G401 (cell line): ENCODE data around the gene MCF2. TPM values are rescaled to one million over a fixed set of nuclear protein-coding genes. Genes with fewer than 3 reads are reported as not detected.

ENCODE experiments used
- DNase-seq: peaks from one replicate; pipeline ENCODE4 v3.0.0-alpha.2; 2015; ENCODE audit warnings: low spot score
- in situ Hi-C: cut with HindIII; loops from 2 replicates; pipeline ENCODE4 v1.10.0; 2016; ENCODE audit warnings: low sequenced_read_pairs, mixed read lengths
- total RNA-seq: library from RNA; depleted of rRNA; stranded (reverse); fragments of >200 nt; shearing (Covaris generic); gene quantifications from 2 replicates; pipeline ENCODE4 v1.2.3, GENCODE V29; 2014

Gene MCF2
- total RNA-seq, 1 experiment from 2014 or later = not detected

DNA sequence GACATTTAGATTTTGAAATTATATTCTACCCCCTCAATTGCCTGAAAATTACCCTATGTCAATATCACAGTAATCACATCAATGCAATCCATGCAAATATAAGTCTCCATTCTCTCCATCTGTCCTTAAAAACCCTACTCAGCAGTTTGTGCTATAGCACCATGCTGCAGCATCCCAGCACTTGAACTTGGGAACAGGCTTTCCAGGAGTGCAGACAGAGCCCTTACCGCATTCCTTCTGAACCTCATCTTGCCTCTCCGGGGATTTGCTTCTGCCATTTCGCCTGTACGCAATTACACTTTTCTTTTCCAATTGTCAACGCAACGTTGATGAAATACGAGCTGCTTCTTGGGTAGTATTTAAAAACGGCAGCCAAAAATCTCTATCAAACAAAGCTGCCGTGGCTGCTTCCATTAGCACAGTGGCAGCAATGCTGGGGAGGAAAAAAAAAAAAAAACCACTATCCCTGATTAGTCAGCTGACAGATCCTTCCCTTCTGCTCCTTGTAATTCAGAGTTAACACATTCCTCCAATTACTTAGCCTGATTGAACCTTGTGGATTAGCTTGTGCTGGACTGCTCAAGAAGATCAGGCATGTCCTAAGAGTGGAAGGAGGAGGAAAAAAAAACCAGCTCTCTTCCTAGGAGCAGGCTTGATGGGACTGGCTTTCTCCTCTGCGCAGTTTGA, 65.6 kb downstream of the MCF2 start:
- peak; percentile 60 for DNase-seq

DNA sequence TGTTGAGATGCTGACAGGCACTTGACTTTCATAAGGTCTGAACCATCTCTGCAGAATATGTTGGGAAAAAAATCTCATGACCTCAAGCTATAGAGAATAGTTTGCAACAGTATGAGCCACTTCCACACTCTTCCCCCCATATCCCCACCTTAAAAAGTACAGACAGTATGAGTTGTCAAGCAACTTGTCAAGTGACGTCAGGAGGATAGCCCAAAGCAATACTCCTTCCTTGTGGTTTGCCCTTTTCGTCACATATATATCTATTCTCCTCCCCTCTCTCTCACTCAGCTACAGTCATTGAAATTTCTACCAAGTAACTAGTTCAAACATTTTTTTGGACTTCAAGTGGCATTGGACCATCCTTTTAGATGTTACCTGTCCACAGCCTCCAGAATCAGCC, 67.7 kb downstream of the MCF2 start:
- peak; percentile 16 for DNase-seq
- in situ Hi-C loops = no loop called here

More for the DNA sequence above, 65.6 kb downstream of the MCF2 start:
- in situ Hi-C loops = no loop called here

DNA sequence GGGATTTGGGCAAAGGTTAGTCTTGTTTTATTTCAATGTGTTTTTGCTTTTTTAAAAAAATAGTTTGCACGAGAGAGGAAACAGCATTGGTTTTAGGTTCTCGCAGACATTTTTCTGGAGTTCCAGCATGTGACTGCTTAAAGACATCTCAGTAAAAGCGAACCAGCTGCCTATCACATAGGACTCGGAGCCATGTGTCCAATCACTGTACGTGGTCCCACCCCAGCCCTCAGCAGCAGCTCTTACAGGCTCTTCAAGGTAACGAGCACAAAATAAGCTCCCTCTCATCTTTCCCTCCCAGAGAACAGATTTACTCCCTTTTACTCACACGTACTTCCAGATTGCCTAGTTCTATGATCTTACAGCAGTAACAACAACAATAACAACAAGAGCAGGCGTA, 68.7 kb downstream of the MCF2 start:
- DNase-seq = peak; percentile 75
- in situ Hi-C loops = no loop called here

DNA sequence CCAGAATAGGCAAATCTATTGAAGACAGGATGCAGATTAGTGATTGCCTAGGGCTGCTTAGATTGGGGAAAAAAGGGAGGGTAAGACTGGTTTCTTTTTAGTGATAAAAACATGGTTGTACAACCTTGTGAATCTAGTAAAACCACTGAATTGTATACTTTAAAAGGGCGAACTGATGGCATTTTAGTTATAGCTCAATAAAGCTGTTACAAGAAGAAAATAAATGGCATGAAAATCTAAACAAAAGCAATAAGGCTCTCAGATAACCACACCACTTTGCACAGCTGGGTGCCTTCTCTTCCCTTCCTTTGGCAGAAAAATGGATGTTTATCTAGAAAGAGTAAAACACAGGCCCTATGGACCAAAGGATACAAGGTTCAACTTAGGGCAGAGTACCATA, 107.9 kb downstream of the MCF2 start:
- in situ Hi-C loops = no loop called here
- DNase-seq = no peak

DNA sequence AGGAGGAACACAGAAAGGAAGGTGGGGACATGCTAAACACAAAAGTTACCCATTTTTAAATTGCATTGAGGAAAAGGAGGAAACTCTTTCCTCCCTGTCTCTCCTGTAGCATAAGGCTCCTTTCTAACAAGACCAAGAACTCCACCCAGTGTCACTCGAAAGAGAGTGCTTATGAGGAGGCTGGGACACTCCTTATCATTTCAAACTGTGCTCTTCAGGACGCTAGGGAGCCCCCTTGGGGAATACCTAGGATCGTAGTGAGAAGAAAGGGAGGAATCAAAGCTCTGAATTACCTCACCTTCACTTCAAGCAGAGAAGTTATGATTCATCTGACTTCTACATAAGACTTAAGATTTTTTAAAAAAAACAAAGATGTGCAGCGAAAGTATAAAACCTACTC, 111.9 kb downstream of the MCF2 start:
- no peak for DNase-seq
- in situ Hi-C loops = no loop called here

DNA sequence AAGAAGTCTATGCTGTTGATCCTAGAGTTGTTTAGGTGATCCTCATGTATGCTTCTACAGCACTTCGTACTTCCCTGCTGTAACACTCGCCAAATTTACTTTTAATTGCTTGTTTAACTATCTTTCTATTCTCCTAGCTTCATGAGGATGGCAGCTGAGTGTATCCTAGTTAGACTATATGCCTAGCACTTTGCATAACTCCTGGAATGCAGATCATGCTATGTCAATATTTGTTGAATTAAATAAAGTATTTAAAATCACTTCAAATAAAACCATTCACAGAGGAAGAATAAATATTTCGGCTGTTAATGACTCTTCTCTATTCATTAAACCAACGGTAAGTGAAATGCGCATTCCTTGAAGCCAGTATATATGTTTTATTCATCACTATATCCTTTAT, 122.4 kb downstream of the MCF2 start:
- in situ Hi-C loops = no loop called here
- no peak for DNase-seq

DNA sequence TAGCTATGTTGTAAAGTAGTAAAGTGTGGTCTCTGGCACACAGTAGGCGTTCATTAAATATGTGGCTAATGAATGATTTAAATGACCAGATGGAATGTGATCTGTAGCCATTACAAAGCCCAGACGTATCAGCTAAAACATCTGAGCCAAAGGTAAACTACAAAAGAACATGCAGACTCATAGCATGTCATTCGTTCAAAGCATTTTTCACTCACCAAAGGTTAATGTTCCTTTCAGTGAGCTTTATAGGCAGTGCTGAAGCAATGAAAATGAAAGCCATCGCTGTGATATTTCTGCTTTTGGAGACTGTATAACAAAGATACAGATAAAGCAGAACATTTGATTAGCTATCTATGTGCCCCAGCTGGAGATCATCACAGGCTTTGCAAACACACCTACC, 126.9 kb downstream of the MCF2 start:
- no peak for DNase-seq
- in situ Hi-C loops = no loop called here

DNA sequence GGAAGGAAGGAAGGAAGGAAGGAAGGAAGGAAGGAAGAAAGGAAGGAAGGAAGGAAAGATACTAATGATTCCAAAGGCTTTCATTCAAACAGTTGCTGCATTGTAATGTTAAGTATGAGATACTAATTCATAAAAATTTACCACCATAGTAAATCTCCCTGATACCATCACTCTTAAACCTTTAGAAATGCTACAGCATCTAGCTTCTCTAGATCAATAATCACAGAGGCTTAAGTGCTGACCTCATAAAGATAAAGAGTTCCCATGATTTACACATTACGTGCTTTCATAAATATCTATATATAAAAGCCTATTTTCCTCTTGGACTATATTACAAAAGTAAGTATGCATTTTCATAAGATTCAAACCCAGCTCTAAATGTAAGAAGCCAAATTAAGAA, 141.0 kb downstream of the MCF2 start:
- no peak for DNase-seq
- in situ Hi-C loops = no loop called here

DNA sequence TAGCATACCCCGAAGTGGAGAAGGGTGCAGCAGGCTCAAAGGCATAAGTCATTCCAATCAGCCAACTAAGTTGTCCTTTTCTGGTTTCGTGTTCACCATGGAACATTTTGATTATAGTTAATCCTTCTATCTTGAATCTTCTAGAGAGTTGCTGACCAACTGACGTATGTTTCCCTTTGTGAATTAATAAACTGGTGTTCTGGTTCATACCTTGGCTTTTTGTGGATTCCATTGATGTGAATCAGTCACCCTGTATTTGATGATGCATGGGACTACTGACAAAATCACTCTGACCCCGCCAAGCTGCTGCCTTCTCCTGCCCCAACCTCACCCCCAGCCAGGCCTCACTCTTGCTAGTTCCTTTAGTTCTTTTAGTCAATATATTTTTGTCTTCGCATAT, 144.7 kb downstream of the MCF2 start:
- in situ Hi-C loops = no loop called here
- no peak for DNase-seq

DNA sequence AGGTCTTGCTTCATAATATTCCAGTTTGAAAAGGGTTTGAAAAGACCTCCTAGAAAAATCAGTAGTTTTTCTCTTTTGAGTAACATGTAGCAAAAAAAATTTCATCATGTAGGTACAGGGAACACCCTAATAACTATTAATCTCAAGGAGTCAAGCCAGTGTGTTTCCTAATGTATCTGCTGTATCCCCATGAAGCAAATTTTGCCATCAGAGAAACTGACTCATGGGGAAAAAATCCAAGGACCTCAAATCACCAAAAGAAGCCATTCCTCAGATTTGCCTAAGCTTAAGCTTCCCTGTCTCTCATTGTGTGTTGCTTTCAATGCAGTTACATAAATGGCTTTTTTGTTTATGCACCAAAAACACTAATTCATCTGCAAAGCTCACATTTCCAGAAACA, 147.7 kb downstream of the MCF2 start:
- in situ Hi-C loops = no loop called here
- DNase-seq = no peak

DNA sequence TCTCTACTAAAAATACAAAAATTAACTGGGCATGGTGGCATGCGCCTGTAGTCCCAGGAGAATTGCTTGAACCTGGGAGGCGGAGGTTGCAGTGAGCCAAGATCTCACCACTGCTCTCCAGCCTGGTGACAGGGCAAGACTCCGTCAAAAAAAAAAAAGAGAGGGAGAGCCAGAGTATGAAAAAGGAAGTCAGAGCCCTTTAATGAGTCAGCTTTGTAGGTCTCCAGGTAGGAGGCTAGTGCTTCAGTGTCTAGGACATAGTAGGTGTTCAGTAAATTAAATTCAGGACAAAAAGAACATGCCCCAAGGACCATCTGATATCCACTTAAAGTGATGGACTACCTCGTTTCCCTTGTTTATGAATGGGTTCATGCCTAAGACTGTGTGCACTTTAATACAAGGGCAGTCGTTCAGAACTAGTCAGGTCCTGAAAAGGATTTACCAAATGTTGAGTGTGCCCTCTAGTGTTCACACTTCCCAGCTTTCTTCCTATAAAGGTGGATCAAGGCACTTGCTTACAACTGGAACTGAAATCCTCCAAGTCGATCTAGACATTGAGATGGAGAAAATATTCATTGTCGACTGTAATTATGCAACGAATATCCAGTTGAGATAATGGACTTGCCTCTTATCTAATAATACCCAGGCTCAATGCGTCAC, 148.5 kb downstream of the MCF2 start:
- peak; percentile 14 for DNase-seq
- in situ Hi-C loops = no loop called here

DNA sequence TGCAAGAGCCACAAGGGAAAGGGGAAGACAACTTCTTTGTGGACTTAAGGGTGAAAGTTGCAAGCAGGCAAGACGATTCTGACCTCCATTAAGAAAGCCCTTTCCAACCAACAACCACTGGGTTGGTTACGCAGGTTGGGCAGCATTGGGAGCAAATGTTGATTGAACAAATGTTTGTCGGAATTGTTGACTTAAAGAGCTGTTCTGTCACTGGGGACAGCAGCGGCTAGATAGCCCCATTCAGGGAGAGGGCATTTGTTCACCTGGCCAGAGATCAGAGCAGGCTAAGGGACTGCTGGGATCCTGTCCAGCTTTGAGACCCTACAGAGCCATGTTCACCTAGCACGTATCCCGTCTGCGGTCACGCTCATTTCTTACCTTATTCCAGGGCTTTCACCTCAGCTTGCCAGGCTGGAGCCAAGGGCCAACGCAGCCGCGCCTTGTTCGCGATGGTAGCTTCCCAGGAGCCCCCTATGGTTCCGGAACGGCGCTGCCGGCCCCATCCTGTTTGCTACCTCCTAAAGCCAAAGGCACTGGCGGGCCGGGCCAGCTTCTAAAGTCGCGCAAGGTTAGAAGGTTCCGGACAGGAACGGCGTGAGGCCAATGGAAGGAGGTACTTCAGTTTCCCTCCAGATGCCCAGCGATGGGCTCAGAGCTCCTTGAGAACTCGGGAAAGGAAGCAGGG, 152.8 kb downstream of the MCF2 start:
- in situ Hi-C loops = no loop called here
- DNase-seq = no peak

DNA sequence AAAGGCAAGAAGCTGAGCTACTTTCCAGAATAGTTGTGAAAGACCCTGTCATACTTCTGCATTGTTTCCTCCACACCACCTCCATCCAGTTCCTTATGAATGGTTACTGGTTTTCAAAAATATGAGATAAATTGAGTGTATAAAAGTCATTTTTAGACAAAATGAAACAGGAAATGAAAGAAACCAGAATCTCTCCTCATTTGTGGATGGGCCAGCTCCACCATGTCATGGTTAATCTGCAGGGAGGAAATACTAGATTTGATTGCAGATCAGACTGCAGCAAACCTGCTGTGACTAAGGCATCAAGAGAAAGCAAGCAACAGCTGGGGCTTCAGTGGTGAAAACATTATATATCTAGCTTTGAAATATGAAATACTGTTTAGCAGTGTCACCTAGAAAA, 153.6 kb downstream of the MCF2 start:
- in situ Hi-C loops = no loop called here
- no peak for DNase-seq

DNA sequence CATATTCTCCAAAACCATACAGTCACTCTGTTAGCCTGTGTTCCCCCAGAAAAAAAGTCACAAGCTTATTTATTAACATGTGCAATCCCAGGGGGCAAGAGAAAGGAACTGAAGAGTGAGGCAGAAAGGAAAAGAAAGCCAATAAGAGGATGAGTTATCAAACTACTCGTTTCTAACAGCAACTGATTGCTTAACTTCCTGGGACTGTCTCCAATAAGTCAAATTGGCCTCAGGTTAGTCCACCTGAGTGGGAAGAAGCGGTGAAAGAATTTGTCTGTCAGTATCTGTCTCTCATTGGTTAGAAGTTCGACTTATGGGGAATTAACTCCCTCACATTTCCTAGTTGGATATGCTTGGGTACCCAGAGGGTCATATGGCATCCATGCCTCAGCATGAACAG, 163.4 kb downstream of the MCF2 start:
- in situ Hi-C loops = no loop called here
- no peak for DNase-seq

DNA sequence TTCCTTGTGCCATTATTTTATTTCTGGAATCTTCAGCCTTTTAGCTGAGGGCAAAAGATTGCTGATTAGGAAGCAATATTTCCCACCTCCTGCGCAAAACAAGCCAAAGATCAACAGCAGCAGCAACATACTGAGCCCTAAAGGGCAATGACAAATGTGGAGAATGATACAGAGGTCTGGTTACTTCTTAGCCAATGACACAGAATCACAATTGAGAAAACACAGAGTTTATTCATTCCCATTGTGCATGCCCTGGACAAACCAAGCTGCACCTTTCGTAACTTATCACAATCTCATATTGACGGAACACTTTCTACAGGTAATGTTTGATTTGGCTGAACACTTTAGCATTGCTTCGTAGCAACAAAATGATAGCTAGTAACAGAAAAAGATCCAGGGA, 164.0 kb downstream of the MCF2 start:
- no peak for DNase-seq
- in situ Hi-C loops = no loop called here

DNA sequence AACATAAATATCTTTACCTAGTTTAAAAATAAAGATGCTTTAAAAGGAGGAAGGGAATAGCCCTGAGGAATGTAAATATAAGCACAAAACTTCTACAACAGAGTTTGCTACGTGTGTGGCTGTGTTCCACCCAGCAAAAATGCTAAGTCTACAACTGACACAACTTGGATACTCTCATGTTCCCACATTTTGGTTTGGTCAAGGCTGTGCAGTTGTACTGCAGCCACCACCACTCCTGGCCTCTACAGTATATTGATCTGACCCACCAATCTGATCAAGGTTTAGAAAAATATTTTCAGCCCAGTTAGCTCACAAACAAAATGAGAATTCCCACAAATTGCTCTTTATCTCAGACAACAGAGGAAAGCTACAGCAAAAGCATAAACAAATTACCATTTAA, 165.3 kb downstream of the MCF2 start:
- in situ Hi-C loops = no loop called here
- DNase-seq = no peak

DNA sequence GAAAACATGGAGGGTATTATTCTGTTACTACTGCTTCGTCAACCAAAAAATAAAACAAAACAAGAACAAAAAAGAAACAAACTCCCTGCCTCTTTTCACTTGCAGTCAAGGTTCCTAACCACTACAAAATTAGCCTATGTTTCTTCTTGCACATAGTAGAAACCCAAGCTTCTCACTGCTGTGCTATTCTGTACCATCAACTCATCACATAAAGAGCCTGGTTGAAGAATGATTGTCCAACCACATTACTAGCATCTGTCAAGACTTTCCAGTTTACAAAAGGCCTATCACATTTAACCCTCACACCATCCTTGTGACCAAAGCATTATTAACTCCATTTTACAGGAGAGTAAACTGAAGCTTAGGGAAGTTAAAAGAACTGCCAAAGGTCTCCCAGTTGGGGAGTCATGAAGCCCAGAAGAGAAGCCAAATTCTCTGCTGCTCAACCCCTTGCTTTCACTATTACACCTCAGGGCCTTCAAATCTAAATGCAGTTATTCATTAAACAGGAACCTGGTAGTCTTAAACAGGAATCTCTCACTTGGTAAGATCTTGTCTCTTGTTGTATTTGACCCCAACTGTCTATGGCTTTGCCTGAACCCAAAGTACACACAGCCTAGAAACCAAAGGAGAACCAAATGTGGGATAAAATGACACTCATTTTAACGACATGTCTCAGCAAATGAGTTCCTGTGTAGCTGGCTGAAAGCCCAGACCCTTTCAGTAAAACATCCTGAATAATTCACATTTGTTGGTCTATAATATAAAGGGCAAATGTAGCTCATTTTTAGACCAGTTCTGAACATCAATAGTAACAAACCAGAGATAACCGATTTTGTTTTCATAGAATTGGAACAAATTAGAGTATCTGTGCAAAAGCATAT, 168.8 kb downstream of the MCF2 start:
- no peak for DNase-seq
- in situ Hi-C loops = no loop called here

DNA sequence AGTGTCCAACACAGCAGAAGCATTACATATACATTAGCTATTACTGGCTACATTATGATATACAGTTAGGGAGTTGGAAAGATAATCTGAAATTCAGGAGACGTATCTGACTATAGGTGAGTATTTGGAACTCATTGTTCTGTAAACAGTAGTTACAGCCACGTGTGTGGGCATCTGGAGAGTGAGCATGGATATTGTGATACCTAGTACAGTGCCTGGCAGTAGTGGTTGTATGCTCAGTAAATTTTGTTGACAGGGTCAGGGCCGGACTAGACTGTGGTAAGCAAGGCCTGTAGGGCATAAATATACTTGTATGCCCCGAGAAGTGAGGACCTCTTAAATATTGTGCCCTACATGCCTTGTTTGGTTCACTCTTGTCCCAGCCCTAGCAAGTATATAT, 174.5 kb downstream of the MCF2 start:
- in situ Hi-C loops = no loop called here
- no peak for DNase-seq

DNA sequence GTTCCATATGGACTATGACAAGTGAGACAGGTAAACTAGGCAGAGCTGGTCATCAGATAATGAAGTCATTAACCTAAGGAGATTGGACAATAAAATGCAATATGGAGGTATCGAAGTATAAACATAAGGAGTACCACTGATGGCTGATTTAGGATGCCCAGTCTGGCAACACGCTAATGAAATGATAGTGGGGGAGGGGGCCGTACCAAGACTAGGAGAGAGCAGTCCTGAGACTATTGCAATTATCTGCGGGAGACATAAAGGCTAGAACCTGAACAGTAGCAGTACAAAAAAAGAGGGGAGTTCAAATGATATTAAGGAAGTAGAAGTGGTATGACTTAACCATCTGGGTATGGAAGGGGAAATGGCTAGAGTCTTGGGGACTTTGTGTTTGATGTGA, 175.1 kb downstream of the MCF2 start:
- in situ Hi-C loops = no loop called here
- no peak for DNase-seq
